GM21528 (cell line): ENCODE data around the gene GFAP.

Experiments
- ATAC-seq: cut with Tn5 transposase; IDR thresholded peaks from one replicate; pipeline ENCODE4 v1.9.1; 2021; ENCODE audit warnings: mild to moderate bottlenecking, moderate library complexity; ENCODE audit not compliant: unreplicated experiment, low FRiP score

Gene GFAP

GRCh38 chr17:44867841-44868240 lies 47.5 kb downstream of the GFAP start:
- no peak for ATAC-seq

- ATAC-seq = no peak
Measured at GRCh38 chr17:44865931-44866330, 49.4 kb downstream of the GFAP start.

- no peak for ATAC-seq
Measured at GRCh38 chr17:44865231-44865660, 50.1 kb downstream of the GFAP start.

GRCh38 chr17:44864831-44865230 lies 50.5 kb downstream of the GFAP start:
- no peak for ATAC-seq

- ATAC-seq = no peak
Measured at GRCh38 chr17:44863061-44863918, 52.0 kb downstream of the GFAP start.

GRCh38 chr17:44862278-44862914 lies 52.9 kb downstream of the GFAP start:
- no peak for ATAC-seq

GRCh38 chr17:44859701-44860100 lies 55.6 kb downstream of the GFAP start:
- no peak for ATAC-seq

- ATAC-seq = no peak
Measured at GRCh38 chr17:44854192-44854591, 61.1 kb downstream of the GFAP start.
